ENCODE data around the gene SERGEF.

GRCh38 chr11:17979770-17980371 lies 33.0 kb downstream of the SERGEF start:
- TF ChIP-seq YY1 (IDR thresholded peaks at IDR 0.05; ENCODE audit: insufficient read depth, insufficient read length) (no peak), ZNF274 (IDR thresholded peaks at IDR 0.05; ENCODE audit: low read depth, low read length) (no peak)

Data from NT2/D1 (cell line).